ENCODE measurements around the gene HEBP1. TPM values are rescaled to one million over a fixed set of nuclear protein-coding genes. Genes with fewer than 3 reads are reported as not detected.

The HEBP1 gene
- total RNA-seq, 2 experiments from 2014 or later: 23.5 to 28.6 TPM

GRCh38 chr12:13000925-13001774 lies 1.1 kb upstream of the HEBP1 start:
- intact Hi-C loops (cut with DNase I, micrococcal nuclease): loop anchor here (1.0 to 5.0 kb wide), 16 partner anchors 43 to 1771 kb away; partner anchors contain the start of genes DDX47 (in 2 of the 2), FAM234B (in 2 of the 2), BORCS5 (in 1 of the 2) and EMP1 (in 1 of the 2)
- peaks cover 6% of the 10 kb centered on the region for H3K27me3 Mint-ChIP-seq
- ChIA-PET CTCF (interaction anchor here (0.6 to 1.5 kb wide), 4 partner anchors 8 to 211 kb away, joined by 3 to 9 read pairs (median 3); no protein-coding TSS in a partner anchor), POLR2A (interaction anchor here (0.6 to 0.7 kb wide), 3 partner anchors 43 to 1137 kb away, joined by 3 to 5 read pairs (median 4); partner anchors contain the start of gene FAM234B)
- H3K27ac Mint-ChIP-seq: peak overlapping the region; percentile 75
- peak overlapping the region; percentile 86 for H3K4me3 Mint-ChIP-seq
- peak; percentile 62 for DNase-seq
- no peaks in the 10 kb centered on the region for H3K36me3 Mint-ChIP-seq (ENCODE audit: low read depth)
- peaks cover 28% of the 10 kb centered on the region for H3K4me1 Mint-ChIP-seq
- H3K9me3 Mint-ChIP-seq (ENCODE audit: low read depth): no peaks in the 10 kb centered on the region
- ATAC-seq: peak; percentile 4

GRCh38 chr12:13000616-13000924 lies 505 bp upstream of the HEBP1 start:
- POLR2A ChIA-PET: interaction anchor here (0.6 to 0.7 kb wide), 2 partner anchors 43 to 1138 kb away, joined by 3 to 4 read pairs; partner anchors contain the start of gene FAM234B
- peak overlapping the region; percentile 75 for H3K27ac Mint-ChIP-seq

GRCh38 chr12:12999271-12999958 lies 650 bp downstream of the HEBP1 start:
- no peaks in the 10 kb centered on the region for H3K36me3 Mint-ChIP-seq (ENCODE audit: low read depth)
- H3K27ac Mint-ChIP-seq: peak overlapping the region; percentile 67
- H3K9me3 Mint-ChIP-seq (ENCODE audit: low read depth): no peaks in the 10 kb centered on the region
- DNase-seq: no peak
- CTCF ChIA-PET: interaction anchor here (1.4 to 3.7 kb wide), 5 partner anchors 13 to 213 kb away, joined by 3 to 21 read pairs (median 6); no protein-coding TSS in a partner anchor
- intact Hi-C loops (cut with DNase I, micrococcal nuclease): no loop called here
- peak overlapping the region; percentile 86 for H3K4me3 Mint-ChIP-seq
- H3K27me3 Mint-ChIP-seq: peaks cover 6% of the 10 kb centered on the region
- ATAC-seq: no peak
- peaks cover 28% of the 10 kb centered on the region for H3K4me1 Mint-ChIP-seq
- POLR2A ChIA-PET: interaction anchor here (0.7 kb wide), 1 partner anchor 735 kb away, joined by 3 read pairs; no protein-coding TSS in a partner anchor

More at GRCh38 chr12:13000616-13000924, 505 bp upstream of the HEBP1 start:
- Mint-ChIP-seq H3K27me3 (peaks cover 6% of the 10 kb centered on the region), H3K9me3 (ENCODE audit: low read depth) (no peaks in the 10 kb centered on the region), H3K4me3 (peak overlapping the region; percentile 86), H3K4me1 (peaks cover 28% of the 10 kb centered on the region), H3K36me3 (ENCODE audit: low read depth) (no peaks in the 10 kb centered on the region)
- DNase-seq (no peak), ATAC-seq (peak; percentile 45)
- intact Hi-C loops (cut with DNase I, micrococcal nuclease): loop anchor here (1.0 to 5.0 kb wide), 15 partner anchors 44 to 1772 kb away; partner anchors contain the start of genes DDX47 (in 2 of the 2), FAM234B (in 2 of the 2), BORCS5 (in 1 of the 2) and EMP1 (in 1 of the 2)
- CTCF ChIA-PET: interaction anchor here (0.7 to 1.5 kb wide), 3 partner anchors 9 to 211 kb away, joined by 3 to 9 read pairs (median 3); no protein-coding TSS in a partner anchor

GRCh38 chr12:12998248-12998647 lies 1.8 kb downstream of the HEBP1 start:
- DNase-seq: no peak
- peaks cover 30% of the 10 kb centered on the region for H3K4me1 Mint-ChIP-seq
- no peak overlapping the region for H3K4me3 Mint-ChIP-seq
- ChIA-PET CTCF (interaction anchor here (1.2 to 3.7 kb wide), 6 partner anchors 11 to 214 kb away, joined by 3 to 21 read pairs (median 6); no protein-coding TSS in a partner anchor), POLR2A (interaction anchor here (0.6 kb wide), 1 partner anchor 309 kb away, joined by 3 read pairs; no protein-coding TSS in a partner anchor)
- H3K27me3 Mint-ChIP-seq: peaks cover 6% of the 10 kb centered on the region
- ATAC-seq: no peak
- no peaks in the 10 kb centered on the region for H3K9me3 Mint-ChIP-seq (ENCODE audit: low read depth)
- H3K27ac Mint-ChIP-seq: no peak overlapping the region
- no peaks in the 10 kb centered on the region for H3K36me3 Mint-ChIP-seq (ENCODE audit: low read depth)
- intact Hi-C loops (cut with DNase I, micrococcal nuclease): no loop called here

- no peak overlapping the region for H3K27ac Mint-ChIP-seq
- DNase-seq: no peak
- intact Hi-C loops (cut with DNase I, micrococcal nuclease): no loop called here
- H3K27me3 Mint-ChIP-seq: peaks cover 6% of the 10 kb centered on the region
- H3K4me1 Mint-ChIP-seq: peaks cover 35% of the 10 kb centered on the region
- H3K36me3 Mint-ChIP-seq (ENCODE audit: low read depth): no peaks in the 10 kb centered on the region
- POLR2A ChIA-PET: interaction anchor here (0.6 kb wide), 1 partner anchor 308 kb away, joined by 3 read pairs; no protein-coding TSS in a partner anchor
- CTCF ChIA-PET: interaction anchor here (1.2 to 3.7 kb wide), 5 partner anchors 11 to 214 kb away, joined by 3 to 21 read pairs (median 5); no protein-coding TSS in a partner anchor
- ATAC-seq: no peak
- no peak overlapping the region for H3K4me3 Mint-ChIP-seq
- H3K9me3 Mint-ChIP-seq (ENCODE audit: low read depth): no peaks in the 10 kb centered on the region
These were observed 2.3 kb downstream of the HEBP1 start for GRCh38 chr12:12997734-12998133.

GRCh38 chr12:12997156-12997555 lies 2.9 kb downstream of the HEBP1 start:
- POLR2A ChIA-PET: no interaction called here
- Mint-ChIP-seq H3K9me3 (ENCODE audit: low read depth) (no peaks in the 10 kb centered on the region), H3K27me3 (peaks cover 5% of the 10 kb centered on the region), H3K4me1 (peaks cover 39% of the 10 kb centered on the region), H3K27ac (no peak overlapping the region), H3K4me3 (no peak overlapping the region), H3K36me3 (ENCODE audit: low read depth) (no peaks in the 10 kb centered on the region)
- ATAC-seq: no peak
- intact Hi-C loops (cut with DNase I, micrococcal nuclease): no loop called here
- CTCF ChIA-PET: interaction anchor here (0.7 to 3.7 kb wide), 5 partner anchors 10 to 81 kb away, joined by 3 to 21 read pairs (median 3); no protein-coding TSS in a partner anchor
- DNase-seq: no peak

- no peak overlapping the region for H3K27ac Mint-ChIP-seq
- peaks cover 33% of the 10 kb centered on the region for H3K4me1 Mint-ChIP-seq
- ATAC-seq: no peak
- H3K9me3 Mint-ChIP-seq (ENCODE audit: low read depth): no peaks in the 10 kb centered on the region
- intact Hi-C loops (cut with DNase I, micrococcal nuclease): no loop called here
- POLR2A ChIA-PET: no interaction called here
- CTCF ChIA-PET: interaction anchor here (0.7 to 3.7 kb wide), 4 partner anchors 9 to 80 kb away, joined by 3 to 21 read pairs (median 4); no protein-coding TSS in a partner anchor
- no peaks in the 10 kb centered on the region for H3K36me3 Mint-ChIP-seq (ENCODE audit: low read depth)
- no peaks in the 10 kb centered on the region for H3K27me3 Mint-ChIP-seq
- no peak for DNase-seq
- H3K4me3 Mint-ChIP-seq: no peak overlapping the region
These were observed 3.9 kb downstream of the HEBP1 start for GRCh38 chr12:12996209-12996608.

GRCh38 chr12:12995088-12995487 lies 5.0 kb downstream of the HEBP1 start:
- H3K9me3 Mint-ChIP-seq (ENCODE audit: low read depth): no peaks in the 10 kb centered on the region
- DNase-seq: no peak
- ChIA-PET POLR2A (no interaction called here), CTCF (interaction anchor here (0.6 to 0.8 kb wide), 3 partner anchors 9 to 182 kb away, joined by 3 to 4 read pairs (median 3); partner anchors contain the start of gene DDX47)
- peaks cover 31% of the 10 kb centered on the region for H3K4me1 Mint-ChIP-seq
- intact Hi-C loops (cut with DNase I, micrococcal nuclease): no loop called here
- ATAC-seq: no peak
- no peaks in the 10 kb centered on the region for H3K27me3 Mint-ChIP-seq
- H3K27ac Mint-ChIP-seq: no peak overlapping the region
- no peak overlapping the region for H3K4me3 Mint-ChIP-seq
- H3K36me3 Mint-ChIP-seq (ENCODE audit: low read depth): no peaks in the 10 kb centered on the region

GRCh38 chr12:12993367-12993766 lies 6.7 kb downstream of the HEBP1 start:
- intact Hi-C loops (cut with DNase I, micrococcal nuclease): no loop called here
- CTCF ChIA-PET: interaction anchor here (0.6 kb wide), 2 partner anchors 108 to 256 kb away, joined by 3 to 5 read pairs; no protein-coding TSS in a partner anchor
- Mint-ChIP-seq H3K27ac (peak overlapping the region; percentile 26), H3K4me1 (peaks cover 19% of the 10 kb centered on the region), H3K4me3 (peak overlapping the region; percentile 17), H3K36me3 (ENCODE audit: low read depth) (no peaks in the 10 kb centered on the region), H3K9me3 (ENCODE audit: low read depth) (no peaks in the 10 kb centered on the region), H3K27me3 (no peaks in the 10 kb centered on the region)
- POLR2A ChIA-PET: no interaction called here
- no peak for ATAC-seq
- no peak for DNase-seq

- Mint-ChIP-seq H3K36me3 (ENCODE audit: low read depth) (no peaks in the 10 kb centered on the region), H3K27ac (no peak overlapping the region), H3K9me3 (ENCODE audit: low read depth) (no peaks in the 10 kb centered on the region), H3K27me3 (no peaks in the 10 kb centered on the region), H3K4me3 (peak overlapping the region; percentile 17), H3K4me1 (peaks cover 17% of the 10 kb centered on the region)
- DNase-seq: no peak
- POLR2A ChIA-PET: no interaction called here
- CTCF ChIA-PET: interaction anchor here (0.6 to 0.7 kb wide), 4 partner anchors 73 to 255 kb away, joined by 3 to 5 read pairs (median 4); no protein-coding TSS in a partner anchor
- no peak for ATAC-seq
- intact Hi-C loops (cut with DNase I, micrococcal nuclease): no loop called here
These were observed 7.5 kb downstream of the HEBP1 start for GRCh38 chr12:12992418-12993130.

Data from activated CD4-positive, alpha-beta T cell treated with anti-CD3 and anti-CD28 coated beads for 36 hours (primary cell).